A549 (cell line): ENCODE measurements around the gene HDAC7. TPM values are rescaled to one million over a fixed set of nuclear protein-coding genes. Genes with fewer than 3 reads are reported as not detected.
A peak's percentile ranks its signal among the peaks of the same experiment; 100 is the strongest.

Experiments used
- ATAC-seq, 2 experiments: fragments of 200-7000 bp in 1 of 2; fragments of >200 bp in 1 of 2; cut with Nextera tagmentation in 1 of 2; cut with Tn5 transposase in 1 of 2; 3 replicates each; pipeline versions ENCODE4 v1.8.0 to v1.9.1; 2018 to 2020; ENCODE audit warnings: mild to moderate bottlenecking in 1 of 2, moderate library complexity in 1 of 2
- CTCF ChIA-PET: fragments of 300-600 bp; sonication (Branson Sonifier 250); formaldehyde crosslinking; extraction: SDS; loops from one replicate; lab custom pipeline; 2021; ENCODE audit warnings: antibody characterized with exemption, inconsistent platforms; lab: Yijun Ruan, JAX
- POLR2A ChIA-PET: fragments of 350-600 bp; formaldehyde crosslinking; extraction: SDS; loops from one replicate; lab custom pipeline; 2021; ENCODE audit warnings: antibody characterized with exemption, inconsistent platforms; lab: Yijun Ruan, JAX
- DNase-seq, 2 experiments: peaks; one replicate each; pipeline versions ENCODE4 v3.0.0 to v3.0.0-alpha.2; 2011 to 2016; ENCODE audit warnings: low read depth in 1 of 2, low spot score in 1 of 2
- FAIRE-seq: peaks from 2 replicates; lab custom pipeline; 2011; peaks lifted over from hg19 to GRCh38; lab: Jason Lieb, UNC
- H3K27ac ChIP-seq, 2 experiments: fragments of >200 bp; sonication (Bioruptor Twin); formaldehyde crosslinking; 3 replicates each; pipeline ENCODE4 v1.5.1; 2016 to 2017
- H3K4me1 ChIP-seq: fragments of >200 bp; sonication (Bioruptor Twin); formaldehyde crosslinking; 3 replicates; pipeline ENCODE4 v1.6.1; 2016
- H3K4me2 ChIP-seq: fragments of >200 bp; sonication (Bioruptor Twin); formaldehyde crosslinking; 3 replicates; pipeline ENCODE4 v1.6.1; 2016
- H3K4me3 ChIP-seq: fragments of >200 bp; sonication (Bioruptor Twin); formaldehyde crosslinking; 3 replicates; pipeline ENCODE4 v1.5.1; 2016
- H3K9me3 ChIP-seq: fragments of >200 bp; sonication (Bioruptor Twin); formaldehyde crosslinking; 3 replicates; pipeline ENCODE4 v1.6.1; 2016
- CBX2 ChIP-seq: fragments of 200-600 bp; sonication (generic); IDR thresholded peaks from 2 replicates; pipeline ENCODE4 v1.6.1; 2016; ENCODE audit warnings: low read depth, mild to moderate bottlenecking, borderline replicate concordance
- EP300 ChIP-seq, 2 experiments: fragments of >200 bp; sonication (Bioruptor Twin); formaldehyde crosslinking; IDR thresholded peaks; 2 replicates in 1 of 2; 3 replicates in 1 of 2; pipeline ENCODE4 v1.6.1; 2016 to 2017
- HOXB13 ChIP-seq: fragments of 250-450 bp; sonication (Bioruptor Pico); IDR thresholded peaks from 2 replicates; pipeline ENCODE4 v1.5.0; 2020; ENCODE audit warnings: low read depth, mild to moderate bottlenecking, moderate library complexity
- JUN ChIP-seq, 2 experiments: fragments of >200 bp; sonication (Bioruptor Twin); formaldehyde crosslinking; IDR thresholded peaks; 2 replicates in 1 of 2; 3 replicates in 1 of 2; pipeline ENCODE4 v1.6.1; 2016 to 2017
- NFE2L2 ChIP-seq: fragments of 150-350 bp; conservative IDR thresholded peaks from 2 replicates; pipeline ENCODE4 v1.6.1; 2014; ENCODE audit warnings: low read length
- POLR2AphosphoS2 ChIP-seq: conservative IDR thresholded peaks from 2 replicates; pipeline ENCODE4 v1.6.1; 2012; ENCODE audit warnings: low read length, improper control_type of control experiment, inconsistent platforms
- RAD21 ChIP-seq, 2 experiments: fragments of >200 bp in 1 of 2; sonication (Bioruptor Twin) in 1 of 2; formaldehyde crosslinking in 1 of 2; IDR thresholded peaks in 1 of 2; conservative IDR thresholded peaks in 1 of 2; 2 replicates in 1 of 2; 3 replicates in 1 of 2; pipeline ENCODE4 v1.6.1; 2012 to 2018; ENCODE audit warnings: inconsistent platforms in 1 of 2
- RARB ChIP-seq: fragments of 250-450 bp; sonication (Bioruptor Pico); IDR thresholded peaks from 2 replicates; pipeline ENCODE4 v1.8.0; 2021; ENCODE audit warnings: mild to moderate bottlenecking, moderate library complexity
- SMC3 ChIP-seq: fragments of >200 bp; sonication (Bioruptor Twin); formaldehyde crosslinking; IDR thresholded peaks from 3 replicates; pipeline ENCODE4 v1.6.1; 2018; ENCODE audit warnings: inconsistent platforms
- SREBF2 ChIP-seq: fragments of 450-650 bp; IDR thresholded peaks from 2 replicates; pipeline ENCODE4 v1.6.1; 2014; ENCODE audit warnings: mild to moderate bottlenecking, moderate library complexity
- TFCP2L1 ChIP-seq: fragments of 250-450 bp; sonication (Bioruptor Pico); IDR thresholded peaks from 2 replicates; pipeline ENCODE4 v1.5.0; 2021; ENCODE audit warnings: mild to moderate bottlenecking
- ZSCAN20 ChIP-seq: fragments of 250-450 bp; sonication (Bioruptor Pico); IDR thresholded peaks from 2 replicates; pipeline ENCODE4 v1.8.0; 2022; ENCODE audit warnings: mild to moderate bottlenecking, moderate library complexity
- WGBS: methylation state at CpG from one replicate; pipeline ENCODE4 v1.1.6; 2017; ENCODE audit errors: missing lambda C conversion rate; 5-methylcytosine and 5-hydroxymethylcytosine counted together
- polyA plus RNA-seq, 4 experiments: library from polyadenylated mRNA; depleted of rRNA in 3 of 4; stranded (reverse); fragments of >200 nt; fragmentation: RNase III in 1 of 4; extraction: RNeasy Plus Mini Kit Qiagen cat#74134 plus additional on column Dnase treatment in 1 of 4; gene quantifications; 2 replicates in 3 of 4; 3 replicates in 1 of 4; pipeline ENCODE4 v1.2.3, GENCODE V29; 2011 to 2017
- TF ChIP-seq, protein P1 (sequence below): IDR thresholded peaks from 2 replicates; pipeline ENCODE4 v1.6.1; 2012
- TF ChIP-seq, protein P2 (sequence below): fragments of >200 bp; sonication (Bioruptor Twin); formaldehyde crosslinking; IDR thresholded peaks from 3 replicates; pipeline ENCODE4 v1.5.1; 2016
- TF ChIP-seq, protein P3 (sequence below): fragments of 200-600 bp; sonication (generic); IDR thresholded peaks from 2 replicates; pipeline ENCODE4 v1.6.1; 2016; ENCODE audit warnings: antibody characterized with exemption, mild to moderate bottlenecking, moderate library complexity

HDAC7 gene
- polyA plus RNA-seq, 2 of the 4 experiments (the other 2 are of a cell fraction): 17.2 to 36.0 TPM

DNA sequence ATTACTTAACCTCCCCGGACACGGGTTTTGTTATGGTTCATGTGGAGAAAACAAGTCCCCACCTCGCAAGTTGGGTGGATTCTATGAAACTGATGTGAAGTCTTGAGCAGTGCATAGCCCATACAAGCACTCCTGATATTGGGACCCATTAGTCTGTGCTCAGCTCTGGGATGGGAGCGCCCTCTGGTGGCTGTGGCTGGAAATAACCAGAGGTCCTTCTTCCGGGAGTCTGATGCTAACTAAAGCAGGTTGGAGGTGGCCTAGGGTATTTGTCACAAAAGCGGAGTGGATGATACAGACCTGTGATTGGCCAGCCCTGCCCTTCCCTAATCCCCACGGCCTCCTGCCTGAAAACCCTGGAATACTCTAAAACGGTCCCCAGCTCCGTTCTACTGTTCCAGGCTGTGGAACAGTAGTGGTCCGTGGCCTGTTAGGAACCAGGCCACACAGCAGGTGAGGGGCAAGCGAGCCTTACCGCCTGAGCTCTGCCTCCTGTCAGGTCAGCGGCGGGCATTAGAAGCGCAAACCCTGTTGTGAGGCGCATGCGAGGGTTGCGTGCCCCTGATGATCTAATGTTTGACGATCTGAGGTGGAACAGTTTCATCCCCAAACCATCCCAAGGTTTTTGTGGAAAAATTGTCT, 40.3 kb downstream of the HDAC7 start:
- H3K4me1 ChIP-seq: peaks cover 47% of the 10 kb centered on the region
- DNase-seq: peak; percentile 86 to 90
- POLR2A ChIA-PET: interaction anchor here (1.2 kb wide), 1 partner anchor 73 kb away, joined by 4 read pairs; the partner anchor contains the start of gene RPAP3
- TF ChIP-seq NFE2L2 (no peak), SMC3 (peak; percentile 84), RAD21 (conservative IDR thresholded peaks at IDR 0.05 in 1 of 2, IDR thresholded peaks at IDR 0.05 in 1 of 2) (peak; percentile 83 to 93), HOXB13 (CRISPR knock-in tag) (no peak)
- TF ChIP-seq, protein P1, sequence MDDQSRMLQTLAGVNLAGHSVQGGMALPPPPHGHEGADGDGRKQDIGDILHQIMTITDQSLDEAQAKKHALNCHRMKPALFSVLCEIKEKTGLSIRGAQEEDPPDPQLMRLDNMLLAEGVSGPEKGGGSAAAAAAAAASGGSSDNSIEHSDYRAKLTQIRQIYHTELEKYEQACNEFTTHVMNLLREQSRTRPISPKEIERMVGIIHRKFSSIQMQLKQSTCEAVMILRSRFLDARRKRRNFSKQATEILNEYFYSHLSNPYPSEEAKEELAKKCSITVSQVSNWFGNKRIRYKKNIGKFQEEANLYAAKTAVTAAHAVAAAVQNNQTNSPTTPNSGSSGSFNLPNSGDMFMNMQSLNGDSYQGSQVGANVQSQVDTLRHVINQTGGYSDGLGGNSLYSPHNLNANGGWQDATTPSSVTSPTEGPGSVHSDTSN: no peak
- TF ChIP-seq, protein P2, sequence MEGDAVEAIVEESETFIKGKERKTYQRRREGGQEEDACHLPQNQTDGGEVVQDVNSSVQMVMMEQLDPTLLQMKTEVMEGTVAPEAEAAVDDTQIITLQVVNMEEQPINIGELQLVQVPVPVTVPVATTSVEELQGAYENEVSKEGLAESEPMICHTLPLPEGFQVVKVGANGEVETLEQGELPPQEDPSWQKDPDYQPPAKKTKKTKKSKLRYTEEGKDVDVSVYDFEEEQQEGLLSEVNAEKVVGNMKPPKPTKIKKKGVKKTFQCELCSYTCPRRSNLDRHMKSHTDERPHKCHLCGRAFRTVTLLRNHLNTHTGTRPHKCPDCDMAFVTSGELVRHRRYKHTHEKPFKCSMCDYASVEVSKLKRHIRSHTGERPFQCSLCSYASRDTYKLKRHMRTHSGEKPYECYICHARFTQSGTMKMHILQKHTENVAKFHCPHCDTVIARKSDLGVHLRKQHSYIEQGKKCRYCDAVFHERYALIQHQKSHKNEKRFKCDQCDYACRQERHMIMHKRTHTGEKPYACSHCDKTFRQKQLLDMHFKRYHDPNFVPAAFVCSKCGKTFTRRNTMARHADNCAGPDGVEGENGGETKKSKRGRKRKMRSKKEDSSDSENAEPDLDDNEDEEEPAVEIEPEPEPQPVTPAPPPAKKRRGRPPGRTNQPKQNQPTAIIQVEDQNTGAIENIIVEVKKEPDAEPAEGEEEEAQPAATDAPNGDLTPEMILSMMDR: peak; percentile 93
- TF ChIP-seq, all 56 proteins: peak for 3
- no peak overlapping the region for H3K4me2 ChIP-seq
- no peak overlapping the region for H3K4me3 ChIP-seq
- ATAC-seq (peak; percentile 67 to 84), FAIRE-seq (peak; percentile 18)
- H3K9me3 ChIP-seq: no peaks in the 10 kb centered on the region
- WGBS: 49% methylated on average over 16 of the region's 19 CpGs
- H3K27ac ChIP-seq: peak overlapping the region in 1 of 2 experiments; percentile 7; a peak in 1 of 6 replicates
- CTCF ChIA-PET: interaction anchor here (0.6 to 59.0 kb wide), 19 partner anchors 10 to 553 kb away, joined by 3 to 1532 read pairs (median 8); partner anchors contain the start of genes ENDOU, RAPGEF3, RPAP3 and SLC48A1

DNA sequence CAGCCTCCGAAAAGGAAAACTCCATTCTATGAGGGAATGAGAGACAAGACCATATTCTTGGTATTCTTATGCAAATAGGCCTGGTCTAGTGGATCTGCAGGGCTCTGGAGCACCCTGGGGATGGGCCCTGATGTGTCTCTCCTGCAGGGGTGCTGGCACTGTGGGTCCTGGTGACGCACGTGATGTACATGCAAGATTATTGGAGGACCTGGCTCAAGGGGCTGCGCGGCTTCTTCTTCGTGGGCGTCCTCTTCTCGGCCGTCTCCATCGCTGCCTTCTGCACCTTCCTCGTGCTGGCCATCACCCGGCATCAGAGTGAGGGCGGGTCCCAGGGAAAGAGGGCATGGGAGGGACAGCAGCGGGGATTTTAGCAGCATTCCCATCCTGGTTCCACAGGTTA, 40.8 kb downstream of the HDAC7 start:
- Histone ChIP-seq H3K4me3 (no peak overlapping the region), H3K27ac (peak overlapping the region in 1 of 2 experiments; percentile 7; a peak in 1 of 6 replicates), H3K9me3 (no peaks in the 10 kb centered on the region)
- ATAC-seq: peak; percentile 10 to 26; a peak in 4 of 6 replicates
- POLR2A ChIA-PET: interaction anchor here (1.2 kb wide), 1 partner anchor 73 kb away, joined by 4 read pairs; the partner anchor contains the start of gene RPAP3
- TF ChIP-seq RARB (CRISPR knock-in tag) (no peak), POLR2AphosphoS2 (0 out of 2 replicates have a peak, but pooled peaks have one; percentile 30), TFCP2L1 (CRISPR knock-in tag) (no peak), EP300 (IDR thresholded peaks at IDR 0.05) (no peak)
- TF ChIP-seq, all 56 proteins: peak for 1
- peaks cover 50% of the 10 kb centered on the region for H3K4me1 ChIP-seq
- no peak overlapping the region for H3K4me2 ChIP-seq
- CTCF ChIA-PET: interaction anchor here (0.6 to 59.0 kb wide), 19 partner anchors 10 to 784 kb away, joined by 3 to 1532 read pairs (median 8); partner anchors contain the start of genes ENDOU, RAPGEF3, RPAP3 and SLC48A1
- 69% methylated on average over 14 of the region's 14 CpGs for WGBS
- DNase-seq (no peak), FAIRE-seq (no peak)

DNA sequence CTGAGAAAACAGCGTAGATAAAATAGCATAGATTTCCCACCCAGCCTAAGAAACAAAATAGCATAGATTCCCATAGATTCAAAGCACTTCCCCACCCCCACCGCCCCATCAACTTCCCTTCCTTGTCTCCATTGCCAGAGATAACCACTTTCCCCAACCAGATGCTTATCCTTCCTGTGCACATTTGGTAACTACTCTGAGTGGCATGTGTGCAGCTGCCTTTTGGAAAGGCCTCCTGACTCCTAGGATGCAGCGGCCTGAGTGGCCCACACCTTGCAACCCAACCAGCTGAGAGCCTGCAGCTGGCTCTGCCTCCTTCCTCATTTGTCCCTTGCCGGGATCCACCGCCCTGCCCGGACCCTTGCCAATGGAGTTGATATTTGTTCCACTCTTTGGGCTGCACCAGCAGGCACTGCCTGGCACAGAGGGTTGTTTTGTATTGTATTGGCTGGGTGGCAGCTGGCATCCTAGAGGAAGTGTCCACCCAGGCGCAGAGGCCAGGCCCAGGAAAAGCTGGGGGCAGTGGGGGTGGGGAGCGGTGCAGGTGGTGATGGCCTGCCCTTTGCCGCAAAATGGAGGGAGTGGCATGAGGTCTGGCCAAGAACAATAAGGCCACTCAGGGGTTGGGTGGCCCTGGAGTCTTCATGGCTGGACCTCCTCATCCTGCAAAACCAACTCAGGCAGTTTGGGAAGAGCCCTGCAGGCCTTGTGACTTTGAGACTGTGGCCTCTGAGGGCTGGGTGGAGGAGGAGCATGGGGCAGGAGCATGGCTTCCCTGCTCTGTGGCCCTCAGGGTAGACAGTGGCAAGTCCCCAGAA, 41.8 kb downstream of the HDAC7 start:
- ATAC-seq (peak in 1 of 2 experiments; percentile 7; a peak in 3 of 6 replicates), FAIRE-seq (no peak)
- H3K4me1 ChIP-seq: peaks cover 50% of the 10 kb centered on the region
- CTCF ChIA-PET: interaction anchor here (0.6 to 59.0 kb wide), 15 partner anchors 9 to 785 kb away, joined by 3 to 1532 read pairs (median 13); partner anchors contain the start of genes ENDOU, RAPGEF3, RPAP3 and SLC48A1
- H3K9me3 ChIP-seq: no peaks in the 10 kb centered on the region
- TF ChIP-seq, protein P3, sequence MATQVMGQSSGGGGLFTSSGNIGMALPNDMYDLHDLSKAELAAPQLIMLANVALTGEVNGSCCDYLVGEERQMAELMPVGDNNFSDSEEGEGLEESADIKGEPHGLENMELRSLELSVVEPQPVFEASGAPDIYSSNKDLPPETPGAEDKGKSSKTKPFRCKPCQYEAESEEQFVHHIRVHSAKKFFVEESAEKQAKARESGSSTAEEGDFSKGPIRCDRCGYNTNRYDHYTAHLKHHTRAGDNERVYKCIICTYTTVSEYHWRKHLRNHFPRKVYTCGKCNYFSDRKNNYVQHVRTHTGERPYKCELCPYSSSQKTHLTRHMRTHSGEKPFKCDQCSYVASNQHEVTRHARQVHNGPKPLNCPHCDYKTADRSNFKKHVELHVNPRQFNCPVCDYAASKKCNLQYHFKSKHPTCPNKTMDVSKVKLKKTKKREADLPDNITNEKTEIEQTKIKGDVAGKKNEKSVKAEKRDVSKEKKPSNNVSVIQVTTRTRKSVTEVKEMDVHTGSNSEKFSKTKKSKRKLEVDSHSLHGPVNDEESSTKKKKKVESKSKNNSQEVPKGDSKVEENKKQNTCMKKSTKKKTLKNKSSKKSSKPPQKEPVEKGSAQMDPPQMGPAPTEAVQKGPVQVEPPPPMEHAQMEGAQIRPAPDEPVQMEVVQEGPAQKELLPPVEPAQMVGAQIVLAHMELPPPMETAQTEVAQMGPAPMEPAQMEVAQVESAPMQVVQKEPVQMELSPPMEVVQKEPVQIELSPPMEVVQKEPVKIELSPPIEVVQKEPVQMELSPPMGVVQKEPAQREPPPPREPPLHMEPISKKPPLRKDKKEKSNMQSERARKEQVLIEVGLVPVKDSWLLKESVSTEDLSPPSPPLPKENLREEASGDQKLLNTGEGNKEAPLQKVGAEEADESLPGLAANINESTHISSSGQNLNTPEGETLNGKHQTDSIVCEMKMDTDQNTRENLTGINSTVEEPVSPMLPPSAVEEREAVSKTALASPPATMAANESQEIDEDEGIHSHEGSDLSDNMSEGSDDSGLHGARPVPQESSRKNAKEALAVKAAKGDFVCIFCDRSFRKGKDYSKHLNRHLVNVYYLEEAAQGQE: no peak
- TF ChIP-seq CBX2: no peak
- no peak for TF ChIP-seq SREBF2
- TF ChIP-seq NFE2L2: no peak
- TF ChIP-seq JUN (IDR thresholded peaks at IDR 0.05): 0 out of 5 replicates have a peak, but pooled peaks of 1 of the 2 experiments have one; percentile 18
- TF ChIP-seq ZSCAN20 (CRISPR knock-in tag): no peak
- TF ChIP-seq, protein P1: no peak
- TF ChIP-seq, all 56 proteins: peak for 1
- Histone ChIP-seq H3K4me2 (0 out of 3 replicates have a peak overlapping the region, but pooled peaks have one; percentile 74), H3K27ac (peak overlapping the region; percentile 84 to 96), H3K4me3 (no peak overlapping the region)
- 76% methylated on average over 7 of the region's 9 CpGs for WGBS
- POLR2A ChIA-PET: no interaction called here
- DNase-seq: no peak
